Posterior cingulate gyrus (tissue), 11 donors: ENCODE data around the gene ELAVL2.

ENCODE experiments used
- DNase-seq, 10 donors: peaks; one replicate each; pipeline versions ENCODE4 v3.0.0 to v3.0.0-alpha.2; 2020 to 2021; ENCODE audit warnings: mixed read lengths in 3 of 10
- intact Hi-C: fragments of 100-400 bp; cut with DNase I; formaldehyde crosslinking; loops from one replicate; pipeline ENCODE4 v1.15.1; 2023

The ELAVL2 gene

DNA sequence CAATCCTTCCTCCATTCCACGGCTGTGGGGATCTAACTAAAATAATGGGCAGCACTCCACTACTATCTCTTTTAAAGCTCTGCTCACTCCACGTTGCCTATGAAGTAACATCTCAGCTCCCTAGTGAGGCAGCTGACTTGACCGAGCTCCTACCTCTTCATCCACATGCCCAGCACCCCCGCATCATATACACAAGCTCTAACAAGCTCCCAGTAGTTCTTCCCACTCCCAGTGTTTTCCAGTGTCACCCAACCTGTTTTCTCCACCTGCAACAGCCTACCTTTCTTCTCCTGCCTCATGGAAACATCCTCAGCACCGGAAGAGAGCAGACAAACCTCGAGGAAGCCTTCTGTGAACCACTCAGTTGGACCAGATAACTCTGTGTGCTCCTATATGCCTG is 50.5 kb downstream of the ELAVL2 start:
- DNase-seq: peak in 1 of 10 donors; percentile 61
- intact Hi-C loops: no loop called here

DNA sequence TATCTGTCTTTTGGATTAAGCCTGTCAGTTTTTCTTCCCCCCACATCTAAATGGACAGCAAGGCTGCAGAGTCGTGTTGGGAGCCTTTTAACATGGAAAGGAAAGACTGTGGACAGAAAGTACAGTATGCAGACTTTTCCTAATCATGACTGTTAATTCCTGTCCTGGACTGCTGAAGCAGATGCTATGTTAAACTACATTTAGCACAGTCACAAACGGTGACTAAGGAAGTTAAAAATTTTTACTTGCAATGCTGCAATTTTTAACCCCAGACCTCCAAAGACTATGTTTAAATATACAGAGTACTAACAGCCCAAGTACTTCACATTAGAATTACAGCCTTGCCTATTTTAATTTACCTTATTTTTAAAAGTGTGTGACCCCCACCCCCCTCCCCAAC is 51.8 kb downstream of the ELAVL2 start:
- intact Hi-C loops: no loop called here
- no peak for DNase-seq

DNA sequence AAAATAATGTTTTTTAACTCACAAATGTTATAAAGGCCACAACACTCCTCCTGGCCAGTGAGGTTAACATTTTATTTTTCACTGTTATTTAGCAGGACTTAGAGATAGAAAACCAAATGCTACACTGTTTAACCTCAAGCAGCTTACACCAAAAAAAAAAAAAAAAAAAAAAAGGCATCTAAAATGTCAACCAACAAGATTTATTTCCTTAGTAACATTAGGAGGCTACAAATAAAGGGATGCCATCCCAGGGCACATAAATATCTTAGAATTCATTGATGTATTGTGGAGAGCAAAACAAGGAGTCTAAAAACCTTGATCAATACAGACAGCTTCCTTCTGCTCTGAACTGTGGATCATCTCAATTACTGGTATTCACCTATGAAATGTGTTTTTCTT is 53.7 kb downstream of the ELAVL2 start:
- intact Hi-C loops: no loop called here
- no peak for DNase-seq

DNA sequence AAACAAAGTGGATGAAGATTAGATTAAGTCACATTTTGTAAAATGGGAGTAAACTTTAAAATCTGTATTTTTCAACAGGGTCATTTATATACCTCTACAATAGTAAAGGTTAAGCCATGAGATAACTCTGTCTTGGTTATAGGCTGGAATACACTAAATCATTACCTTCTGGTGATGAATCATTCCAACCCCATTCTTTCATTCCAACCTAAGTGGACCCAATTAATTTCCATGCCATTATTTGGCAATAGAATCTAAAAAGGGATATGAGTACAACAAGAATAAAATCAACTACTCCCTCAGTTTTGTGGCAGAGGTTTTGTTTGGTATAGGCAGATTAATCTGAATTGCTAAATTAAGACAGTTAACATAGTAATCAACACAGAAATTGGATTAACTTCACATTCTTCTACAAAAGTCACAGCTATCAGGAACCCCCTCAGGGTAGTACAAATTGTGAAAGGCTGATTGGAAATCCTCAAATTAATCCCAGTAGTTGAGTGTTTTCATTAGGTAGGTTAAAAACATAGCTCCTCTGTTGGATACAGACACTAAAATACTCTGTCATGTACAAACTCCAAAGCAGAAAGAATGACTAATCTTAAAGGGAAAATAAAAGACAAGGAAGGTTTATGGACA is 54.2 kb downstream of the ELAVL2 start:
- intact Hi-C loops: no loop called here
- no peak for DNase-seq

DNA sequence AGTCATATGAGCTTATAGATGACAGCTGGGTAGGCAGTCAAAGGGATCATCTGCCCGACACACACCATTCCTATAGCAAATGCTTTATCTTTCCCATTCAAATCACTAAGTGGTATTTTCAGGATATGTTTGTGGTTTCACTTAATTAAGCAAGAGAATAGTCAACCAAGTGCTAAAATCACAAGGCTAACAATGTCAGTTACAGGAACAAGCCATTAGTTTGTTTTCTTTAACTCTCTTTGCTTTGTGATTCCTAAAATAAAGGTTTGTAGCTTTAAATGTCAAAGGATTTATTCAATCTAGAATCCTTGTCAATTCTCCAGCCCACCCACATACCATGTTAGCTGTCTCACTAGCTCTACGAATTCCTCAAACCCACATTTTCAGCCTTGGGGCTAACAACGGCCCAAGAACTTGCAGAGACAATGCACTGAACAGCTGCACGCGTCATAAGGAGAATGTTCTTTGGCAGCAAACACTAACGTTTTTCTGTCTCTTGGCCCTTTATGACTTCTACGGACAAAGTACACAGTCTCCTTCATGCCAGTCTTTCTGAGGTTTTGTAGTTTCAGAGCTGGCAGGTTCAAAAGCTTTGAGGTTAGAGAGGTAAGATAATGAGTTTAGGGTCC is 56.6 kb downstream of the ELAVL2 start:
- no peak for DNase-seq
- intact Hi-C loops: no loop called here

DNA sequence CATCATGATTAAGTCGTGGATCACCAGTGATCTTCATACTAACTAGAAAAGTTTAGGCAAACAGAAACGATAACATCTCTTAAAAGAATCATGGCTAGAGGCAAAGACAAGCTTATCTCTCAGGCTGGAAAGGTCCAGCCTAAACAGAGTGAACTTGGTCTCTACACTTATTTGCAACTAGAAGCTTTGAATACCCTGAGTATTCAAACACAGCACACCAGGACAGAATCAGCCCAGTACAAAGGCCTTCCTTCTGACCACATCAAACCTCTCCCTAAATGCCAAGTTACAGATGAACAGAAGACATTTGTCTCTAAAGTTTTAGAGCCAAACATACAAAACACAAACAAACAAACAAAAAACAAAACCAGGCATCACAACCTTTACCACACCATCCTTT is 57.2 kb downstream of the ELAVL2 start:
- DNase-seq: no peak
- intact Hi-C loops: no loop called here

DNA sequence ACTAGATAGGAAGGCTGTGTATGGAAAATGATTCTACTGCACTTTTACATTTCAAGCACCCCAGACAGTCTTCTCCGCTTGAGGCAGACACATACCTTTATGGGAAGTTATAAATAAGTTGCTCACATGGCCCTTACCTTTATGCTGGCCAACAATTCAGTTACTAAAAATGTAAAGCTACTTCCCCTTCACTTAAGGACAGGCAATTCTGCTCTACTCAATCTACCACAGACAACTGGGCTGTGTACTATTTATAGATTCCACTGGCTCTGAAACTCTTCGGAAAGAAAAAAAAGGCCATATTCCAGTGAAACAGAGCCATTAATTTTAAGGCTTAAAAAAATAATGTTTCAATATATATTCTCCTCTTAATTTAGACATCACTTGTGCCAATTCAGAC is 59.4 kb downstream of the ELAVL2 start:
- intact Hi-C loops: no loop called here

DNA sequence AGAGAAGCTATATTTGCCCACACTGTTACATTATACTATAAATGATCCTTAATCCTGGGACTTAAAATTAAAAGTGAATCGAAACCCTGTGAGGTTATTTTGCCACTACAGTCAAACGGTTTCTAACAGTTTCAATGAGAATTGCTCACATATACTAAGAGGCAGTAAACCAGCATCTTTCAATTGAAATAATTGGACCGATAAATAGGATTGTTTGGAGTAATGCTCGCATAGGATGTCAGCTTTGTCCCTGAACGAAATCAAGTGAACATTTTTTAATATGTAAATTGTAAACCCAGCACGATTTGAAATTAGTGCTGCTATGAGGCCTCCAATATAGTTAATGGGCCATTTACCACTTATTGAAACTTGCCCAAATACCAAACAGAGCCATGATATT is 60.5 kb downstream of the ELAVL2 start:
- intact Hi-C loops: no loop called here
- DNase-seq: no peak

More for the DNA sequence above, 59.4 kb downstream of the ELAVL2 start:
- DNase-seq: no peak

DNA sequence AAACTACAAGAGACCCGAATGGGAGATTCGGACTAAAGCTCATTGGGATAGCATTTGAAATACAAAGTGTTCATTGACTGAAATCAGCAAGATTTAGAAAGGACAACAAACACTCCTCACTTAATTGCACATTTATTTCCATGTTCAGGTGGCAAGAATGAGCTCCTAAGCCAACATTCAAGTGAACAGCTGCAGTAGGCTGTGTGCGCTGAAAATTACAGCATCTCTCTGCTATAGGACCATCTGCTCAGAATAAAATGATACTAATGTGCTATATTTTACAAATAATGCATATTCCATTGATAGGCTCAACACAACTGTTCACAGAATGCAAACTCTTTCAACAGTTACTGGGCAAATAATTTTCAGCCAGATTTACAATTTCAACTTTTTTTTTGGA is 61.8 kb downstream of the ELAVL2 start:
- intact Hi-C loops: no loop called here
- no peak for DNase-seq

DNA sequence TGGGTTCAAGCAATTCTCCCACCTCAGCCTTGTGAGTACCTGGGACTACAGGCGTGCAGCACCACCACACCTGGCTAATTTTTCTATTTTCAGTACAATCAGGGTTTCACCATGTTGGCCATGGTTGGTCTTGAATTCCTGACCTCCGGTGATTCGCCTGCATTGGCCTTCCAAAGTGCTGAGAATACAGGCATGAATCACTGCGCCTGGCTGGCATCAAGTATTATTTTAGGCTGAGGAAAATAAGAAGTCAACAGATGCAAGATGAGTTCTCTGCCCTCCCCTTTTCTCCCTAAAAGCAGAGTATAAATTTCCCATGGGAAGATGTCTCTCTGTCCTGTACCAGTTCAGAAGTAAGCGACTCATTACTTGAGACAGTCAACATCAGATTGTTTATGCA is 71.5 kb downstream of the ELAVL2 start:
- DNase-seq: peak in 1 of 10 donors; percentile 53
- intact Hi-C loops: no loop called here

DNA sequence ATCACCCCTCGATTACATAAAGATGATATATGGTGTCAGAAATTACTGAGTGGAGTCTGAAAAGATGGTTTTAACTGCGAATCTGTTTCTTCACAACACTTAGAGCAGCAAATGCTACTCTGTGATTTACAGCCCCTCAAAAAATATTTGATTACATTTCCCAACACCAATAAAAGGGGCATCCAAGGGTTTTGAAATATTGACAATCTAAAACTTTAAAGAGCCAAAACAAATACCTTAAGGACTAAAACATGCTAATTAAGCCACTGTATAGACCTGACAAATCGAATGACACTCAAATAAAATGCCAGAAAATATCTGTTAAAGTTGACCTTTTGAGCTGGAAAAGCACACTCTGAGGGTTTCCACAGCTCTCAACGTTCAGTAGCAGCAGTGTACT is 73.2 kb downstream of the ELAVL2 start:
- intact Hi-C loops: no loop called here
- DNase-seq: no peak

DNA sequence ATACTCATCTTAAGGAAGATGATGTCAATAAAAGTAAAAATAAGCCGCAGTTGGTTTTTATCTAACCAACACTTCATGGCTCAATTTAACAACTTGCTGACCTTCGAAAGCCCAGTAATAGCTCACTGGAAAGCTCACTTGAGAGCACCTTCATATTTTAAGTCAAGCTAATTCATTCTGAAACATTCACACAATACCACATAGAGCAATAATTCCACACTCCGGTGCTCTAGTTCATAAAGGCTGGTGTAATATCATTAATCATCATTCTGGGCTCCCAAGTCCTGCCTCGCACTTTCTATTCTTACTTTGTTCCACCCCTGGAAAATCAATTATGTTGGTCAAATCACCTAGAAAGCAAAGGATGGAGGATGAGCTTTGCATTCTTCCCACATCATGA is 74.4 kb downstream of the ELAVL2 start:
- no peak for DNase-seq

DNA sequence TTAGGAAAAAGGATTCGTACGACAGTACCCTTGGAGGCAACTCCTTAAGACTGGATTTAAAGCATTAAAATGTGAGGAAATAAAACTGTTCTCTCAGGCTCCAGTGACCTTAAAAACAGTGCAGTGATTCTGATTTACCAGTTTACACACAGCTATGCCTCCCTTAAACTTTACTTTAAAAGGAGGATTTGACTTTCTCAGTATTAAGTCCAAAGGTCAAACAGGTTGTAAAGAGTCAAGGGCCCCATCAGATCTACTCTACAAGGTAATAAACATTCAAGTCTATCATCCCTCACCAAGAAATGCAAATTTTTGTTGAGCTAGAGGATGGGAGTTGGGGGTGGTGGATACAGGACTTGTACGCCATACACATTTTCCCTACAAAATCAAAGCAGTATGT is 75.2 kb downstream of the ELAVL2 start:
- DNase-seq: no peak
- intact Hi-C loops: no loop called here

More for the DNA sequence above, 74.4 kb downstream of the ELAVL2 start:
- intact Hi-C loops: no loop called here

DNA sequence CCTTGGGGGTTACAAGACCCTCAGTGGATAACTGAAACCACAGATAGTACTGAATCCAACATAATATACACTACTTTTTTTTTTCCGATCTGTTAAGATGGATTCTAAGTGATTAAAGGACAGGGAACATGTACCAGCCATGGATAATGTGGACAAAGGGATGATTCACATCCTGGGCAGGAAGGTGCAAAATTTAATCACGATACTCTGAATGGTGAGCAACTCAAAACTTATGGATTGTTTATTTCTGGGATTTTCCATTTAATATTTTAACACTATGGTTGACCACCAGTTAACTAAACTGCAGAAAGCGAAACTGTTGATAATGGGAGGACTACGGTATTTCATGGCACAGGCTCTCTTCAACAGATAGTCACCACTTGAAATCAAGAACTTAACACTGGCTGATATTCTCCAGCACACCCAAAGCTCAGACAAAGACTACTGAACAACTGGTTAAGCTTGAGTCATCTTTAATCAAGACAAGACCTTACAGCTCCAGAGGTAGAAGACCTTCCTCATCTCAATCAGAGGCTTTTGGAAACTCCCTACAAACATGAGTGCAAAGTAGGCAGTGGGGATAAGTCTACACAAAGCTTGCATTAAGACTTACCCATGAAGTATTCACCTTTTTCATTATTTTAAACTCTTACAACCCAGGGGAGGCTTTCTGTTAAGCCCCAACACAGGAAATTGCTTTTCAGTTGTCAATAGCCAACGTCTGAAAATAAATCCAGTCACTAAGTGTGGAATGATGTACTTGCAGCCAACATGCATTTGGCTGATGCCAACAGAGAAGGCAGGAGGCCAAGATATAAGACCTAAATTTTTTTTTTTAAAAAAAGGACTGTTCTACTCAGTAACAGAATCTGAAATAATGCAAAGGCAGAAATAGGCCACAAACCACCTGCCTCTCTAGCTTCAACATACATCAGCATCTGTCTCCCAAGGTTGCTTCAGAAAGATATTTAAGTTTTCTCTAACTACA is 78.7 kb downstream of the ELAVL2 start:
- DNase-seq: no peak
- intact Hi-C loops: no loop called here

DNA sequence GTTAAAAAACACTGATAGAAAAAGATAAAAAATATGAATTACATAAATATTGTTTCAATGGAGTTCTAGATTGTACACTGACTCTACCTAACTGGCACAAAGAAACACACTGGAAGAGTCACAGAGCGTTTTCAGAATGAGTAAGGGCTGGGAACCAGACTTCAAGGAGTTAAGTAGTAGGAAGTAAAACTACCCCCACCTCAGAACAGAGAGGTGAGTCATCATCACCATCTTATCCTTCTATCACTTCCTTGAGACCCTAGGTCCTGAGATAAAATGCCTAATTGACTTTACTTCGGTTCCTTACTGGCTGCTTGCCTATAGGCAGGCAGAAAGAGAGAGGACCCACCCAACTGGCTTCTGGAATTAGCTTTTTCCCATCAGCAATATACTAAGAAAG is 79.7 kb downstream of the ELAVL2 start:
- intact Hi-C loops: no loop called here
- no peak for DNase-seq

DNA sequence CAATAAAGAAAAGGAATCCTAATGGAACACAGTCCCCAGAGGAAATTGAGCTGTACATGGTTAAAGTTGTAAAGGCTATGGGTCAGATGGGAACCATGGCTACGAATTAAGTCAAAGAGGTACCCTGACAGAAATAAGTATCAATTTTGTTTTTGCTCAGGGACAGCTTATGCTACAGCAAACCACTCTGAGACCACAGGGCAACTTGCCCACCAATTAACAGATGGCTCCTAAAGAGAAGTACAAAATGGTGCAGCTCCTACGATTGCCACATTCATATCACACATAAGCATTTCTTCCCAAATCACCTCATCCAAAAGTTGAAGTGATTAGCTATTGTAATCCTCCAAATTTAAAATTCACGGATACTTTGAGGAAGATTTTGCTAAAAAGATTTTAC is 83.0 kb downstream of the ELAVL2 start:
- DNase-seq: no peak

DNA sequence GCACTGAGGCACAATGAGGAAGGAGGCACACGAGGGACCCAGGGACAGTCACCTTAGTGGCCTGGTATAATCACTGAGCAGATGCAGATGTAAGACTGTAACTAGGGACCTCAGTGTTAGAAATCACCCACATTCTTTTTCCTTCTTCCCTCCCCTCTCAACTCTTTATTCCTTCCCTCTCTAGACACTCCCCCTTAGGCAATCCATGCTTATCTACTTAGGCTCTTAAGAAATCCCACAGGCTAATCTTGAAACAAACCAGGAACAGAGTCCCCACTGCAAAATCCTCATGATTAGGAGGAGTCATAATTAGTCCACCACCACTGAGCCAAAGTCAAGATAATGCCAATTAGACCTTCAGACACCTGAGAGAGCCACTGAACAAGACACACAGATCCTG is 84.7 kb downstream of the ELAVL2 start:
- intact Hi-C loops: no loop called here

More for the DNA sequence above, 83.0 kb downstream of the ELAVL2 start:
- intact Hi-C loops: no loop called here

DNA sequence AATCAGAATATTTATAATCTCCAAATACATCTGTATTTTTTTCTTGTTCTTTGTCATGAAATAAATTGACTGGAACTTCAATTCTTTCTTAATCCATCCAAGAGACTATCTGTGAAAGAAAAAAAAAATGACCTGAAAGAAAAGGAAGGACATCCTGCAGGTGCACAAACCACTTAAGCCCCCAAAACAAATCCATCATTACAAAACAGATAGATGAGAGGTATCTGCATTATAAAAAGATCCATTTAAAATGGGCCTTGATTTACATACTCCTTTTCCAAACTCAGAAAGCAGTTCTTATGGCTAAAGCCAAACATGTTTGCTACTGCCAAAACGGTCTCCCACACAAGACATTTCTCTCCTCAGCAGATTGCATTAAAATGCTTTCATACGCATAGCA is 85.5 kb downstream of the ELAVL2 start:
- intact Hi-C loops: no loop called here
- no peak for DNase-seq

More for the DNA sequence above, 84.7 kb downstream of the ELAVL2 start:
- no peak for DNase-seq

DNA sequence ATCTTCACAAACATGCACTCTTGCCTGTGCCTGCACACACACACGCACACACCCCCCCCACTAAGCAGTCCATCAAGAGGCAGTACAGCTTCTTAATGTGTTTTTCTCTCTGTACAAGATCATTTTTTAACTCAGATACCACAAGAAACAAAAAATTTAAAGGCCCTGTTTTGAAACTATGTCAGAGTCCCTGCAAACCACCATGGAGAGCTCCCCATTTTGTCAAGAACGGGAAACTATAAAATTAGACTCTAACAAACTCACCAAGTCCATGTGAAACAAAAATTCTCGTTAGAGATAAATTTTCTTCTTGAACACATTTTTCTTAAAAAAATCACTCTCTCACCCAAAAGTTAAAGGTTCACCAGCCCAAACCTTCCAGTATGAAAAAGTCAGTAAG is 86.3 kb downstream of the ELAVL2 start:
- no peak for DNase-seq
- intact Hi-C loops: no loop called here

DNA sequence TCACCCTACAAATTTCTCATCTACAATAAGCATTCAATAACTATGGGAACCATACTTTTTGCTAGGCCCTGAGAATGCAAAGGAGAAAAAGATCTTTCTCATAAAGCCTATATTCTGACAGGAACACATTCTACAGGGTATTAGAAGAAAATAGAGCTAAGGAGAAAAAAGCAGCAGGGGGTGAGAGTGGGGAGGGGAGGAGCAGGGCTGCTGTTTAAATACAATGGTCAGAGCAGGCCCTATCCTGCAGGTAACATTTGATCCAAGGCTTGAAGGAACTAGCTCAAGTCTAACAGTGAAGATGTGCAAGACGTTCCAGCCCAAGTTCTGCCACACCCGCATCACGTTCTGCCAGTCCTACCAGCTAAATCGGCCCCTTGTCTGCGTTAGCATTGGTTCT is 89.7 kb downstream of the ELAVL2 start:
- intact Hi-C loops: no loop called here
- DNase-seq: no peak

DNA sequence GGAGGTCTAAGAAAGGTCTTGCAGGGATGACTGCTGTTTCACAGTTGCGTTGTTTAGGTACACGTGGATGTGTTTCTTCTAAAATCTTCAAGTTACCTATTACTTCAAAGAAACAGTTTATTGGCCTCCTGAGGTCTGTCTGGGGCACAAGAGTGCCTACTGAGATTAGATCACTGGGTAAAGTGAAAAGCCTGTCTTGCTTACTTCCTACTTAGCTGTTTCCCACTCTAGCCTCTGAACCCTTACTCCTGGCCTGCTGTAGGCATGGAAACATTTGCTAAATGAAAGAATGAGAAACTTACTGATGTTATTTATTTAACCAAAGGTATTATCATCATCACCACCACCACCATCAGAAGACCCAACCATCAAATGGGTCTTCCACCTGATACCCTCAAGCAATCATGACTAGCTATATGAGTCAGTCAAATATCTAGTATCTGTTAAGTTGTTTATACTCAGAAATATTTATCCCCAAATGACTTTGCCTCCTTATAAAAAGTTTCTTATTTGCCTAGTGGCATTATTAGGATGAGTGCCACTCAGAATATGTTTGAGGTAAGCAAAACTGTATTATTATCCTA is 92.5 kb downstream of the ELAVL2 start:
- DNase-seq: no peak
- intact Hi-C loops: no loop called here
